SH-SY5Y (cell line): ENCODE results near the gene DNAH8.

Source experiments
- GATA2 ChIP-seq: IDR thresholded peaks from 2 replicates; pipeline ENCODE4 v1.6.1; 2011; ENCODE audit warnings: mild to moderate bottlenecking, low read depth, low read length
- GATA3 ChIP-seq: IDR thresholded peaks from 2 replicates; pipeline ENCODE4 v1.6.1; 2011; ENCODE audit warnings: low read depth, mild to moderate bottlenecking, low read length, moderate library complexity

DNA sequence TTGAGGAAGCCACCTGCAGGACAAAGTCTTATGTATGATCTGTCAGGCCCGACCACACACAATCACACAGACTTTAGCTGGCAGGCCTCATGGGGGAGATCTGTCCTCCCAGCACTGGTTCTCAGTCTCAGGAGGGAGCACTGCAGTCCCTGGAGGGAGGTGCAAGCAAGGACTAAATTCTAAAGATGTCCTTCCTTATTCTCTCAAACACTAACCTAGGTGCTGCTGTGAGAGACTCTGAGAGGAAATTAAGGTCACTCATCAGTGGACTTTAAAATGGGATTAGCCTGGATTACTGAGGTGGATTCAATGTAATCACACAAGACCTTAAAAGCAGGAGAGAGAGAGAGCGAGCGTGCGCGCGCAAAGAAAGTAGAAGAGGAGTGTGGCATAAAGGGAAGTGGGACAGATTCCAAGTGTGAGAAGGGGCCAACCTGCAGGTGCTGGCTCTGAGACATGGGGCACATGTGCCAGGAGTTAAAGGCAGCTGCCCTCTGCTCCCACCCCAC lies 26.5 kb upstream of the DNAH8 start:
- TF ChIP-seq GATA2 (no peak), GATA3 (no peak)
